ENCODE measurements around the gene COL1A1. TPM values are rescaled to one million over a fixed set of nuclear protein-coding genes. Genes with fewer than 3 reads are reported as not detected.

COL1A1 gene
- total and polyA plus RNA-seq, 2 donors from 2014 or later: 9.2 to 142 TPM

- DNase-seq: no peak
- Histone ChIP-seq H3K9ac (ENCODE audit: low read length in 3 of 3) (peak overlapping the region in 1 of 3 donors; percentile 19), H3K9me3 (ENCODE audit: control insufficient read depth in 2 of 3, insufficient read depth in 1 of 3, low read length in 3 of 3) (no peaks in the 10 kb centered on the region), H3K4me3 (ENCODE audit: low read length in 3 of 3) (no peak overlapping the region), H3K27me3 (ENCODE audit: control insufficient read depth, insufficient read depth, low read length) (no peaks in the 10 kb centered on the region), H3K4me1 (ENCODE audit: control insufficient read depth in 2 of 3, insufficient read depth in 2 of 3, low read depth in 1 of 3, low read length in 3 of 3) (peaks cover 0 to 9% (median 6%) of the 10 kb centered on the region in 3 donors), H3K36me3 (ENCODE audit: control insufficient read depth in 2 of 3, insufficient read depth in 3 of 3, low read length in 3 of 3) (no peaks in the 10 kb centered on the region), H3K27ac (ENCODE audit: low read depth in 2 of 2, low read length in 2 of 2) (no peak overlapping the region)
- no peak for FAIRE-seq
- no peak for TF ChIP-seq CTCF (IDR thresholded peaks at IDR 0.05; ENCODE audit: borderline replicate concordance, extremely low read depth, insufficient read depth)
- intact Hi-C loops (cut with DNase I): no loop called here
Measured at GRCh38 chr17:50162466-50163254, 38.8 kb downstream of the COL1A1 start.

GRCh38 chr17:50161911-50162288 lies 39.5 kb downstream of the COL1A1 start:
- Histone ChIP-seq H3K27me3 (ENCODE audit: control insufficient read depth, insufficient read depth, low read length) (no peaks in the 10 kb centered on the region), H3K27ac (ENCODE audit: low read depth in 2 of 2, low read length in 2 of 2) (no peak overlapping the region), H3K36me3 (ENCODE audit: control insufficient read depth in 2 of 3, insufficient read depth in 3 of 3, low read length in 3 of 3) (no peaks in the 10 kb centered on the region), H3K4me3 (ENCODE audit: low read length in 3 of 3) (peak overlapping the region in 1 of 3 donors; percentile 65), H3K4me1 (ENCODE audit: control insufficient read depth in 2 of 3, insufficient read depth in 2 of 3, low read depth in 1 of 3, low read length in 3 of 3) (peaks cover 0 to 9% (median 6%) of the 10 kb centered on the region in 3 donors), H3K9ac (ENCODE audit: low read length in 3 of 3) (no peak overlapping the region), H3K9me3 (ENCODE audit: control insufficient read depth in 2 of 3, insufficient read depth in 1 of 3, low read length in 3 of 3) (no peaks in the 10 kb centered on the region)
- no peak for TF ChIP-seq CTCF (IDR thresholded peaks at IDR 0.05; ENCODE audit: borderline replicate concordance, extremely low read depth, insufficient read depth)
- intact Hi-C loops (cut with DNase I): no loop called here
- no peak for FAIRE-seq
- DNase-seq: peak in 1 of 5 donors; percentile 66

- Histone ChIP-seq H3K27me3 (ENCODE audit: control insufficient read depth, insufficient read depth, low read length) (no peaks in the 10 kb centered on the region), H3K36me3 (ENCODE audit: control insufficient read depth in 2 of 3, insufficient read depth in 3 of 3, low read length in 3 of 3) (no peaks in the 10 kb centered on the region), H3K4me3 (ENCODE audit: low read length in 3 of 3) (peak overlapping the region; percentile 46 to 85 (median 65)), H3K9me3 (ENCODE audit: control insufficient read depth in 2 of 3, insufficient read depth in 1 of 3, low read length in 3 of 3) (no peaks in the 10 kb centered on the region), H3K9ac (ENCODE audit: low read length in 3 of 3) (peak overlapping the region; percentile 41 to 71 (median 53)), H3K27ac (ENCODE audit: low read depth in 2 of 2, low read length in 2 of 2) (peak overlapping the region in 1 of 2 donors; percentile 40), H3K4me1 (ENCODE audit: control insufficient read depth in 2 of 3, insufficient read depth in 2 of 3, low read depth in 1 of 3, low read length in 3 of 3) (peaks cover 0 to 9% (median 6%) of the 10 kb centered on the region in 3 donors)
- intact Hi-C loops (cut with DNase I): no loop called here
- FAIRE-seq (no peak), DNase-seq (peak; percentile 95 to 98 (median 96))
- TF ChIP-seq CTCF (IDR thresholded peaks at IDR 0.05; ENCODE audit: borderline replicate concordance, extremely low read depth, insufficient read depth): peak; percentile 99
Measured at GRCh38 chr17:50161023-50161910, 40.2 kb downstream of the COL1A1 start.
